LoVo (cell line): Measurements from ENCODE around the gene PLCZ1.
"Not testable (repeated sequence)": the region's sequence is repeated elsewhere in the genome, so short reads cannot be mapped to it uniquely, and the experiment has no call there.

Experiments used
- DNase-seq: peaks from one replicate; pipeline ENCODE4 v3.0.0-alpha.2; 2016; ENCODE audit warnings: low spot score

PLCZ1 gene, protein sequence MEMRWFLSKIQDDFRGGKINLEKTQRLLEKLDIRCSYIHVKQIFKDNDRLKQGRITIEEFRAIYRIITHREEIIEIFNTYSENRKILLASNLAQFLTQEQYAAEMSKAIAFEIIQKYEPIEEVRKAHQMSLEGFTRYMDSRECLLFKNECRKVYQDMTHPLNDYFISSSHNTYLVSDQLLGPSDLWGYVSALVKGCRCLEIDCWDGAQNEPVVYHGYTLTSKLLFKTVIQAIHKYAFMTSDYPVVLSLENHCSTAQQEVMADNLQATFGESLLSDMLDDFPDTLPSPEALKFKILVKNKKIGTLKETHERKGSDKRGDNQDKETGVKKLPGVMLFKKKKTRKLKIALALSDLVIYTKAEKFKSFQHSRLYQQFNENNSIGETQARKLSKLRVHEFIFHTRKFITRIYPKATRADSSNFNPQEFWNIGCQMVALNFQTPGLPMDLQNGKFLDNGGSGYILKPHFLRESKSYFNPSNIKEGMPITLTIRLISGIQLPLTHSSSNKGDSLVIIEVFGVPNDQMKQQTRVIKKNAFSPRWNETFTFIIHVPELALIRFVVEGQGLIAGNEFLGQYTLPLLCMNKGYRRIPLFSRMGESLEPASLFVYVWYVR

DNA sequence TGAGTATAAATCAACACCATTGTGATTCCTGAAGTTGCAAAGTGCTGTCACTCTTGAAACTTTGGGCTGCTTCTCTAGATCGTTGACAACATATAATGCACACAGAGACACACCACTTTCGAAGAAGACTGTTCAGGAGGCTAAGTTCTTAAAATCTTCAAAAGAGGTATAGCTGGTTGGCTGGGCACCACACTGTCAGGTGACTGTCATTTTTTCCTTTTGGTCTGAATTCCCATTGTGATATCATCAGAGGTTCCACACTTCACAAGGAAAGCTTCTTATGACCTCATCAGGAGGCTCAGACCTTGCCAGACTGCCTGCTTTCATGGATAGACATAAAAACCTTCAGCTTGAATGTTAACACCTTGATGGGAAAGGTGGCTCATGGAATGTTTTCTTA, at the start of gene PLCZ1, which contains the start of gene CAPZA3:
Gene PLCZ1, minus strand, starts transcription at position 194 of the 400 bp plus-strand sequence. CDS start 641 bp downstream, outside the sequence.
Gene CAPZA3, plus strand, starts transcription at position 301 of the 400 bp plus-strand sequence. CDS start 150 bp downstream, outside the sequence.
- no peak for DNase-seq

DNA sequence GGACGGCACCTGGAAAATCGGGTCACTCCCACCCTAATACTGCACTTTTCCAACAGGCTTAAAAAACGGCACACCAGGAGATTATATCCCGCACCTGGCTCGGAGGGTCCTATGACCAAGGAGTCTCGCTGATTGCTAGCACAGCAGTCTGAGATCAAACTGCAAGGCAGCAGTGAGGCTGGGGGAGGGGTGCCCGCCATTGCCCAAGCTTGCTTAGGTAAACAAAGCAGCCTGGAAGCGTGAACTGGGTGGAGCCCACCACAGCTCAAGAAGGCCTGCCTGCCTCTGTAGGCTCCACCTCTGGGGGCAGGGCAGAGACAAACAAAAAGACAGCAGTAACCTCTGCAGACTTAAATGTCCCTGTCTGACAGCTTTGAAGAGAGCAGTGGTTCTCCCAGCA, 47.7 kb upstream of the PLCZ1 start:
- DNase-seq: not testable (repeated sequence)

DNA sequence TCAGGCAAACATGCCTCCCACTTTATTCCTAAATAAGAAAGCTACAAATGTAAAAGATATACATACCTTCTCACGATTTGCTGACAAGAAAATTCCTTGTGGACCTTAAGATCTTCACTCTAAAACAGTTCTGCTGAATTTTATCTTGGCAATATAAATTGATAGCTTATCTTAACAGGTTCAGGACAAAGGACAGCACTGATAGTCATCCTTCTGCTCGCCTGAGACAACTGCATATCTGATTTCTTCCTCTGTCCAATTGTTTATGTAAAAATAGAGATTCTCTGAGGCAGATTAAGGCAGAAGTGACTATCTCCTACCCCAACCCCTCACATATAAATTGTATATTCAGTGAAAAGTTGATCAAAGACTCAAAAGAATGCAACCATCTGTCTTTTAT, 45.0 kb upstream of the PLCZ1 start:
- no peak for DNase-seq

DNA sequence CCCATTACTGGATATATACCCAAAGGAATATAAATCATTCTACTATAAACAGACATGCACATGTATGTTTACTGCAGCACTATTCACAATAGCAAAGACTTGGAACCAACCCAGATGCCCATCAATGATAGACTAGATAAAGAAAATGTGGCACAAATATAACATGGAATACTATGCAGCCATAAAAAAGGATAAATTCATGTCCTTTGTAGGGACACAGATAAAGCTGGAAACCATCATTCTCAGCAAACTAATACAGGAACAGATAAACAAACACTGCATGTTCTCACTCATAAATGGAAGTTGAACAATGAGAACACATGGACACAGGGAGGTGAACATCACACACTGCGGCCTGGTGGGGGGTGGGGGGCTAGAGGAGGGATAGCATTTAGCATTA, 28.7 kb upstream of the PLCZ1 start:
- not testable (repeated sequence) for DNase-seq

GRCh38 chr12:18755341-18755740, 17.5 kb upstream of the PLCZ1 start:
- no peak for DNase-seq

- no peak for DNase-seq
These were observed 16.4 kb upstream of the PLCZ1 start for GRCh38 chr12:18754124-18754707.

DNA sequence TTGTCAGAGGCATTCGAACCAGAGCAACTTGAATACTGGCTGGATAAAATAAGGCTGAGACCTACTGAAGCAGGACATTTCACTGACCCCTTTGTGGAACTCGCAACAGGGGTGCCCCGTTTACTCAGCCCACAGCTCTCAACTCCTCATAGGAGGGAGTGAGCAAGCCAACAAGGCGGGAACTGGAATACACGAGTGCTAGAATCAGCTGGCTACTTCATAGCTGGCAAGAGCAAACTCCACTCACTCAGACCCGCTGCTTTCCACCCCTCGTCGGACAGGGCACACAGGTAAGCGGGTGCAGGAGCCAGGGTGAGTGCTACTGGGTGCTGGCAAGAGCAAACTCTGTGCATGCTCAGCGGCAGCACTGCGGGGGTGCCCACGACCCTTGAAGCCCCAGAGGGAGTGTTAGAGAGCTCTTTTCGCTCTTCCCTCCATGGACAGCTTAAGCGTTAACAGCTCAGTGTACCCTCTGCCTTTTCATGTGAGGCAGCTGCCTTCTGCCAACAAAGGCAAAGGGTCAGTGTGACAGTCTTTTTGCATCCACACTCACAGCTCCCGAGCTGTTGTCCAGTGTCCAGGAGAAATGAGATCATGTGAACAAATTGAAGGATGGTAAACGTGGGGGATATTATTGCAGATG, 15.8 kb upstream of the PLCZ1 start:
- no peak for DNase-seq

GRCh38 chr12:18752947-18753346, 15.1 kb upstream of the PLCZ1 start:
- no peak for DNase-seq

DNA sequence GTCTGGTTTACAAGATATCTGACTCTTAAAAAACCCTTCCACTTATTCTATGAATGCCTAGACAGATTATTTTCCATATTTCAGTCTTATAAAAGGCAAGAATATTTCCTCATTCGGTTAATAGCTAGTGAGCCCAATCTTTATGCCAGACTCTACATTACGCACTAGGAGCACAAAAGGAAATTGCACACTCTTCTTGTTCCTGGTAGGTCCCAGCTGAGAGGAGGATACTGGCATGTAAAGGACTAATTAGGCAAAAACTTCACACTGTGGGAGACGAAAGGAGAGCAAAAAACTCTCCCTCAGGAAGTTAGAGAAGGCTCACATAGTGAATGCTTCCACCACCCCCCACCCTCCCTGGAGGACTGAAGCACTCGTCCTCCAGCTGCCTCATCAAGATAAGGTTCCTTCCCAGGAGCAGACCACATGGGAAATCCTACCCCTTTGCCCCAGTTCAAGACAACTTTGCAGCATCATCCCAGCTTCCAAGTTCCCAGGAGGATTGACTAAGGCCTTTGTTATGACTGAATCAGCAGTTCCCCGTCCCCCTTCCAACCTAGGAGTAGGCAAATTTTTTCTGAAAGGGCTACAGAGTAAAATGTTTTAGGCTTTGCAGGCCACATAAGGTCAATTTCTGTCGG, 14.6 kb upstream of the PLCZ1 start:
- no peak for DNase-seq

GRCh38 chr12:18751866-18752265, 14.1 kb upstream of the PLCZ1 start:
- DNase-seq: no peak

DNA sequence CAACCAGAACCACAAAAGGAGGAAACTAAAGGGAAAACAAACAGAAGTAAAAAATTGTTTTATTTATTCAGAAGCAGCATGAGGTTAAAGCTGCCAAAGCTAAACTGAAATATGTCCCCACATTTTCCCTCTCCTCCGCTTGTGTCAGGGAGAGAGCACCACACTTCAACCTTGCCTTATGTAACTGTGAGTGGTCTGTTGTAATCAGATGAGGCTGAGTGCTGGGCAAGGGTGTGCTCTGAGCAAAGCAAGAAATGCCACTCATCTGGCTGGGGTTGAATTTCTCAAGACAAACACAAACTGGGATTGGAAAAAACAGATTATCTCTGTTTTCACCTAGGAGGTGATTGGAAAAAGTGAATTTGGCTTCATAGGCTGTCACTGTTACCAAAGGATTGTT, 12.3 kb upstream of the PLCZ1 start:
- no peak for DNase-seq

- DNase-seq: no peak
These were observed 11.7 kb upstream of the PLCZ1 start for GRCh38 chr12:18749386-18749957.

- no peak for DNase-seq
These were observed 10.1 kb upstream of the PLCZ1 start for GRCh38 chr12:18747895-18748294.

GRCh38 chr12:18731156-18731555, 6.7 kb downstream of the PLCZ1 start:
- no peak for DNase-seq

GRCh38 chr12:18723752-18724151, 14.1 kb downstream of the PLCZ1 start:
- peak; percentile 65 for DNase-seq

DNA sequence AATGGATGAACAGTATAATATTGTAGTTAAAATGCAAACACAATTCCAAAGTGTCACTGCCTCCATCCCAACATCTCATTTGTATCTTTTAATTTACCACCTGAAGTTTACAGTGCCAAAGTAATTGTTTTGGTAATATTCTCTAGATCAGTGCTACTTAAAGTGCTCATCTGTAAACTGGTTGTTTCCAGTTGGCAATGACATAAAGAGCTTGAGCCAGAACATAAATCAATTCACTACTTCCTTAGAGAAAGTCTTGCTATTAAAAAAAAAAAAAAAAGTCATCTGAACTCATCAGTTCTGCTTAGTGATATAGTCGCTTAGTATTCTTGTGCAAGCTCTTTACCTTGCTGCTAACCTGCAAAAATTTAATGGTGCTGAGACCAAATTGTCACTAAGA, 16.4 kb downstream of the PLCZ1 start:
- no peak for DNase-seq

DNA sequence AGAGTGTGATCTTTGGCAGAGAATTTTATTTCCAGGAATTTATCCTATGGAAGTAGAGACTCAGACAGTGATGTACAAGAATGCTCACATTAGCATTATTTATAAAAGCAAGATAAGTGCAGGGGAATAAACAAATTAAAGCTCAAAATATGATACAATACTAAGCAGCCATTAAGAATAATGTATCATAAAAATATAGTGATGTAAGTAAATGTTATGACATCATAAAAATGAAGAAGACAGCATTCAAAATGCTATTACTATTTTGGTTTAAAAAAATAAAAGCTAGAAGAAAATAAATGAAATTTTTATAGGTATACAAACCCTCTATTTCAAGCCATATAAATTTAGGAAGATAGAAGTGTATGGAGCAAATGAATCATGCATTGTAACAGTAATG, 17.1 kb downstream of the PLCZ1 start:
- no peak for DNase-seq

GRCh38 chr12:18719922-18720510, 17.8 kb downstream of the PLCZ1 start:
- DNase-seq: no peak

GRCh38 chr12:18718462-18718861, 19.4 kb downstream of the PLCZ1 start:
- no peak for DNase-seq

DNA sequence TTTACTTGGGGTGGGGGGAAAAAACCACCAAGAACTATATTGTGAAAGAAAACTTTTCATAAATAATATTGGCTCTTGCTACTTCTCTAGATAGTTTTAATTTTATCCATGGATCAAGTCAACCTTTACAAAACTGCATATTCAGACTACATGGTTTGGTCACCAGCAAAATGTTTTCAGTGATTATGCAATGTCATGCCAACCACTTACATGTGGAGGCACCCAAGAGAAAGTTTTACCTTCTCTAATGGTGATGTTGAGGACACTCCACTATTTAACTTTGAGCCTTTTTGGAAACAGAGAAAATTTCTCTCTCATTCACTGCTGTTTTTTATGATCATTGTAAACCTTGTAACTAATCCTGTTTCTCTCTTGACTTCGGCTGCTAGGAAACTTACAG, 21.6 kb downstream of the PLCZ1 start:
- DNase-seq: no peak

- no peak for DNase-seq
These were observed 31.0 kb downstream of the PLCZ1 start for GRCh38 chr12:18706798-18707197.
